ENCODE data around the gene TRIM52. TPM values are rescaled to one million over a fixed set of nuclear protein-coding genes. Genes with fewer than 3 reads are reported as not detected.

Gene TRIM52
- total and polyA plus RNA-seq, 2 of the 13 experiments (the other 11 are each of a cell fraction or from before 2014, with no cell fraction given), result 7.2 to 11.6 TPM

DNA sequence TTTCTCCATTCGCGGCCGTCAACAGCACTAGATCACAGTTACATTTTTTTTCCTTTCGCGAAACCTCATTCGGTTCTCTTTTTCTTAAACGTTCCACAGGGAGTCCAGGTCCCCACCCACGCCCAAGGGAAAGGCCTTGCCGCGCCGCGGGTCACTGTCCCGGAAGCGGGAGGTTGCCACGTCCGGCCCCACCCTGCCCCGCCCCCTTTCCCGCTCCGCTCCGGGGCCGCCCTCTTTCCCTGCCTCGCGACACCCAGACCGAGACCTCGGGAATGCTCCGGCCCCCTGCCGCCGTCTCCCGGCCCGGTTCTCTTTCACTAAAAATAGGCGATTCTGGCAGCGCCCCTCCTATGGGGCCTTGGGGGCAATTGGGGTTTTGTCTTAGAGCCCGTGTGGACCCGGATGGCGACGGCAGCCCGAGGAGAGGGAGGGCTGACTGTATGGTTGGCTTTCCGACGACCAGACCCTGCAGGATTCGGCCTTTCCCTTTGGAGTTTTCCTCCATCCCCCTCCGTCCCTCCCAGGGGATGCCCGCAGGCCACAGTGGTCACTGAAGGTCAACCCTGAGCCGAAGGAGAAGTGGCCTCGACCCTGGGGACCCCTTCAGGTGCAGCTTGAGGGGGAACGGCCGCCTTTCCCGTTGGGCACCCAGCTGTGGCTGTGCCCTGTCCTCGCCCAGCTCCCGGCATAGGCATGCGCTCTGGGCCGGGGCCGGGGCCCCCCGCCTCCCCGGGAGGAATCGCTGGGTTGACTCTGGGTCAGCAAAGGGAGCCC lies 14.5 kb downstream of the TRIM52 start (continued):
- TF ChIP-seq, protein P1, sequence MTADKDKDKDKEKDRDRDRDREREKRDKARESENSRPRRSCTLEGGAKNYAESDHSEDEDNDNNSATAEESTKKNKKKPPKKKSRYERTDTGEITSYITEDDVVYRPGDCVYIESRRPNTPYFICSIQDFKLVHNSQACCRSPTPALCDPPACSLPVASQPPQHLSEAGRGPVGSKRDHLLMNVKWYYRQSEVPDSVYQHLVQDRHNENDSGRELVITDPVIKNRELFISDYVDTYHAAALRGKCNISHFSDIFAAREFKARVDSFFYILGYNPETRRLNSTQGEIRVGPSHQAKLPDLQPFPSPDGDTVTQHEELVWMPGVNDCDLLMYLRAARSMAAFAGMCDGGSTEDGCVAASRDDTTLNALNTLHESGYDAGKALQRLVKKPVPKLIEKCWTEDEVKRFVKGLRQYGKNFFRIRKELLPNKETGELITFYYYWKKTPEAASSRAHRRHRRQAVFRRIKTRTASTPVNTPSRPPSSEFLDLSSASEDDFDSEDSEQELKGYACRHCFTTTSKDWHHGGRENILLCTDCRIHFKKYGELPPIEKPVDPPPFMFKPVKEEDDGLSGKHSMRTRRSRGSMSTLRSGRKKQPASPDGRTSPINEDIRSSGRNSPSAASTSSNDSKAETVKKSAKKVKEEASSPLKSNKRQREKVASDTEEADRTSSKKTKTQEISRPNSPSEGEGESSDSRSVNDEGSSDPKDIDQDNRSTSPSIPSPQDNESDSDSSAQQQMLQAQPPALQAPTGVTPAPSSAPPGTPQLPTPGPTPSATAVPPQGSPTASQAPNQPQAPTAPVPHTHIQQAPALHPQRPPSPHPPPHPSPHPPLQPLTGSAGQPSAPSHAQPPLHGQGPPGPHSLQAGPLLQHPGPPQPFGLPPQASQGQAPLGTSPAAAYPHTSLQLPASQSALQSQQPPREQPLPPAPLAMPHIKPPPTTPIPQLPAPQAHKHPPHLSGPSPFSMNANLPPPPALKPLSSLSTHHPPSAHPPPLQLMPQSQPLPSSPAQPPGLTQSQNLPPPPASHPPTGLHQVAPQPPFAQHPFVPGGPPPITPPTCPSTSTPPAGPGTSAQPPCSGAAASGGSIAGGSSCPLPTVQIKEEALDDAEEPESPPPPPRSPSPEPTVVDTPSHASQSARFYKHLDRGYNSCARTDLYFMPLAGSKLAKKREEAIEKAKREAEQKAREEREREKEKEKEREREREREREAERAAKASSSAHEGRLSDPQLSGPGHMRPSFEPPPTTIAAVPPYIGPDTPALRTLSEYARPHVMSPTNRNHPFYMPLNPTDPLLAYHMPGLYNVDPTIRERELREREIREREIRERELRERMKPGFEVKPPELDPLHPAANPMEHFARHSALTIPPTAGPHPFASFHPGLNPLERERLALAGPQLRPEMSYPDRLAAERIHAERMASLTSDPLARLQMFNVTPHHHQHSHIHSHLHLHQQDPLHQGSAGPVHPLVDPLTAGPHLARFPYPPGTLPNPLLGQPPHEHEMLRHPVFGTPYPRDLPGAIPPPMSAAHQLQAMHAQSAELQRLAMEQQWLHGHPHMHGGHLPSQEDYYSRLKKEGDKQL (CRISPR knock-in tag; IDR thresholded peaks at IDR 0.05; ENCODE audit: low read depth), result no peak
- TF ChIP-seq MATR3 (CRISPR knock-in tag; IDR thresholded peaks at IDR 0.05) (no peak), SCMH1 (CRISPR knock-in tag; IDR thresholded peaks at IDR 0.05; ENCODE audit: borderline replicate concordance) (no peak), ZNF781 (CRISPR knock-in tag; IDR thresholded peaks at IDR 0.05; ENCODE audit: borderline replicate concordance, not compliant biosample characterization) (peak; percentile 67), KDM3A (CRISPR knock-in tag; IDR thresholded peaks at IDR 0.05; ENCODE audit: low read depth) (no peak), NCOA1 (CRISPR knock-in tag; IDR thresholded peaks at IDR 0.05) (no peak), ZNF768 (CRISPR knock-in tag; IDR thresholded peaks at IDR 0.05) (no peak), ZNF383 (CRISPR knock-in tag; IDR thresholded peaks at IDR 0.05; ENCODE audit: borderline replicate concordance) (no peak), ZNF256 (CRISPR knock-in tag; conservative IDR thresholded peaks at IDR 0.05) (peak; percentile 68; the same call in 1 of the 2 replicates)
- TF ChIP-seq, protein P2, sequence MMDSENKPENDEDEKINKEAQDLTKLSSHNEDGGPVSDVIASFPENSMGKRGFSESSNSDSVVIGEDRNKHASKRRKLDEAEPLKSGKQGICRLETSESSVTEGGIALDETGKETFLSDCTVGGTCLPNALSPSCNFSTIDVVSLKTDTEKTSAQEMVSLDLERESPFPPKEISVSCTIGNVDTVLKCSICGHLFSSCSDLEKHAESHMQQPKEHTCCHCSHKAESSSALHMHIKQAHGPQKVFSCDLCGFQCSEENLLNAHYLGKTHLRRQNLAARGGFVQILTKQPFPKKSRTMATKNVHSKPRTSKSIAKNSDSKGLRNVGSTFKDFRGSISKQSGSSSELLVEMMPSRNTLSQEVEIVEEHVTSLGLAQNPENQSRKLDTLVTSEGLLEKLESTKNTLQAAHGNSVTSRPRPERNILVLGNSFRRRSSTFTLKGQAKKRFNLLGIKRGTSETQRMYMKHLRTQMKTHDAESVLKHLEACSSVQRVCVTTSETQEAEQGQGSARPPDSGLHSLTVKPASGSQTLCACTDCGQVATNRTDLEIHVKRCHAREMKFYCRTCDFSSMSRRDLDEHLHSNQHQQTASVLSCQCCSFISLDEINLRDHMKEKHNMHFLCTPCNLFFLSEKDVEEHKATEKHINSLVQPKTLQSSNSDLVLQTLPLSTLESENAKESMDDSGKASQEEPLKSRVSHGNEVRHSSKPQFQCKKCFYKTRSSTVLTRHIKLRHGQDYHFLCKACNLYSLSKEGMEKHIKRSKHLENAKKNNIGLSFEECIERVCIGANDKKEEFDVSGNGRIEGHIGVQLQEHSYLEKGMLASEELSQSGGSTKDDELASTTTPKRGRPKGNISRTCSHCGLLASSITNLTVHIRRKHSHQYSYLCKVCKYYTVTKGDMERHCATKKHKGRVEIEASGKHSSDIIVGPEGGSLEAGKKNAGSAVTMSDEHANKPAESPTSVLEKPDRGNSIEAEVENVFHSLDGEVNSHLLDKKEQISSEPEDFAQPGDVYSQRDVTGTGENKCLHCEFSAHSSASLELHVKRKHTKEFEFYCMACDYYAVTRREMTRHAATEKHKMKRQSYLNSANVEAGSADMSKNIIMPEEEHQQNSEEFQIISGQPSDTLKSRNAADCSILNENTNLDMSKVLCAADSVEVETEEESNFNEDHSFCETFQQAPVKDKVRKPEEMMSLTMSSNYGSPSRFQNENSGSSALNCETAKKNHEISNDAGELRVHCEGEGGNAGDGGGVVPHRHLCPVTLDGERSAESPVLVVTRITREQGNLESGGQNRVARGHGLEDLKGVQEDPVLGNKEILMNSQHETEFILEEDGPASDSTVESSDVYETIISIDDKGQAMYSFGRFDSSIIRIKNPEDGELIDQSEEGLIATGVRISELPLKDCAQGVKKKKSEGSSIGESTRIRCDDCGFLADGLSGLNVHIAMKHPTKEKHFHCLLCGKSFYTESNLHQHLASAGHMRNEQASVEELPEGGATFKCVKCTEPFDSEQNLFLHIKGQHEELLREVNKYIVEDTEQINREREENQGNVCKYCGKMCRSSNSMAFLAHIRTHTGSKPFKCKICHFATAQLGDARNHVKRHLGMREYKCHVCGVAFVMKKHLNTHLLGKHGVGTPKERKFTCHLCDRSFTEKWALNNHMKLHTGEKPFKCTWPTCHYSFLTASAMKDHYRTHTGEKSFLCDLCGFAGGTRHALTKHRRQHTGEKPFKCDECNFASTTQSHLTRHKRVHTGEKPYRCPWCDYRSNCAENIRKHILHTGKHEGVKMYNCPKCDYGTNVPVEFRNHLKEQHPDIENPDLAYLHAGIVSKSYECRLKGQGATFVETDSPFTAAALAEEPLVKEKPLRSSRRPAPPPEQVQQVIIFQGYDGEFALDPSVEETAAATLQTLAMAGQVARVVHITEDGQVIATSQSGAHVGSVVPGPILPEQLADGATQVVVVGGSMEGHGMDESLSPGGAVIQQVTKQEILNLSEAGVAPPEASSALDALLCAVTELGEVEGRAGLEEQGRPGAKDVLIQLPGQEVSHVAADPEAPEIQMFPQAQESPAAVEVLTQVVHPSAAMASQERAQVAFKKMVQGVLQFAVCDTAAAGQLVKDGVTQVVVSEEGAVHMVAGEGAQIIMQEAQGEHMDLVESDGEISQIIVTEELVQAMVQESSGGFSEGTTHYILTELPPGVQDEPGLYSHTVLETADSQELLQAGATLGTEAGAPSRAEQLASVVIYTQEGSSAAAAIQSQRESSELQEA (CRISPR knock-in tag; IDR thresholded peaks at IDR 0.05; ENCODE audit: not compliant biosample characterization), result peak; percentile 20
- TF ChIP-seq, protein P3, sequence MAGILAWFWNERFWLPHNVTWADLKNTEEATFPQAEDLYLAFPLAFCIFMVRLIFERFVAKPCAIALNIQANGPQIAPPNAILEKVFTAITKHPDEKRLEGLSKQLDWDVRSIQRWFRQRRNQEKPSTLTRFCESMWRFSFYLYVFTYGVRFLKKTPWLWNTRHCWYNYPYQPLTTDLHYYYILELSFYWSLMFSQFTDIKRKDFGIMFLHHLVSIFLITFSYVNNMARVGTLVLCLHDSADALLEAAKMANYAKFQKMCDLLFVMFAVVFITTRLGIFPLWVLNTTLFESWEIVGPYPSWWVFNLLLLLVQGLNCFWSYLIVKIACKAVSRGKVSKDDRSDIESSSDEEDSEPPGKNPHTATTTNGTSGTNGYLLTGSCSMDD (CRISPR knock-in tag; IDR thresholded peaks at IDR 0.05), result no peak
- TF ChIP-seq, protein P4, sequence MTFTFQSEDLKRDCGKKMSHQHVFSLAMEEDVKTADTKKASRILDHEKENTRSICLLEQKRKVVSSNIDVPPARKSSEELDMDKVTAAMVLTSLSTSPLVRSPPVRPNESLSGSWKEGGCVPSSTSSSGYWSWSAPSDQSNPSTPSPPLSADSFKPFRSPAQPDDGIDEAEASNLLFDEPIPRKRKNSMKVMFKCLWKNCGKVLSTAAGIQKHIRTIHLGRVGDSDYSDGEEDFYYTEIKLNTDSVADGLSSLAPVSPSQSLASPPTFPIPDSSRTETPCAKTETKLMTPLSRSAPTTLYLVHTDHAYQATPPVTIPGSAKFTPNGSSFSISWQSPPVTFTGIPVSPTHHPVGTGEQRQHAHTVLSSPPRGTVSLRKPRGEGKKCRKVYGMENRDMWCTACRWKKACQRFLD (CRISPR knock-in tag; IDR thresholded peaks at IDR 0.05; ENCODE audit: borderline replicate concordance), result 0 out of 2 replicates have a peak, but pooled peaks have one; percentile 29

Data from HepG2 (cell line).